Measurements from ENCODE around the gene ZNF223.

ZNF223 gene

GRCh38 chr19:44051650-44052402 is at the start of gene ZNF223:
TSS of gene ZNF223 (plus strand) at chr19:44052036. CDS start at chr19:44055177, 3,141 bp downstream.
- peak; percentile 65 for DNase-seq

GRCh38 chr19:44002212-44002565 is 49.6 kb upstream of the ZNF223 start:
- DNase-seq = no peak

- DNase-seq = peak; percentile 84
Measured at GRCh38 chr19:44002566-44003460, 49.0 kb upstream of the ZNF223 start, which contains the start of gene ZNF230. TSS of gene ZNF230 (plus strand) at chr19:44002957. CDS start at chr19:44007079, 4,122 bp downstream.

GRCh38 chr19:44003461-44004009 is 48.3 kb upstream of the ZNF223 start:
- no peak for DNase-seq

- no peak for DNase-seq
Measured at GRCh38 chr19:44005973-44006372, 45.9 kb upstream of the ZNF223 start.

GRCh38 chr19:44007473-44007872 is 44.4 kb upstream of the ZNF223 start:
- no peak for DNase-seq

- no peak for DNase-seq
Measured at GRCh38 chr19:44010468-44010867, 41.4 kb upstream of the ZNF223 start.

GRCh38 chr19:44019498-44019897 is 32.3 kb upstream of the ZNF223 start:
- DNase-seq = no peak

- DNase-seq = no peak
Measured at GRCh38 chr19:44021221-44021620, 30.6 kb upstream of the ZNF223 start.

GRCh38 chr19:44024900-44025216 is 27.0 kb upstream of the ZNF223 start:
- no peak for DNase-seq

GRCh38 chr19:44025217-44025936 is 26.5 kb upstream of the ZNF223 start, which contains the start of gene ZNF222:
TSS of gene ZNF222 (plus strand) at chr19:44025379. CDS start at chr19:44025437, 58 bp downstream.
- peak; percentile 76 for DNase-seq

GRCh38 chr19:44026622-44027021 is 25.2 kb upstream of the ZNF223 start:
- DNase-seq = no peak

- DNase-seq = no peak
Measured at GRCh38 chr19:44032001-44032610, 19.7 kb upstream of the ZNF223 start.

GRCh38 chr19:44042147-44042546 is 9.7 kb upstream of the ZNF223 start:
- no peak for DNase-seq

GRCh38 chr19:44050740-44051649 is 841 bp upstream of the ZNF223 start:
- DNase-seq = no peak

GRCh38 chr19:44055870-44056269 is 4.0 kb downstream of the ZNF223 start:
- no peak for DNase-seq

- DNase-seq = no peak
Measured at GRCh38 chr19:44059229-44059628, 7.4 kb downstream of the ZNF223 start.

GRCh38 chr19:44061038-44061437 is 9.2 kb downstream of the ZNF223 start:
- DNase-seq = no peak

GRCh38 chr19:44066305-44066704 is 14.5 kb downstream of the ZNF223 start:
- DNase-seq = no peak

- DNase-seq = no peak
Measured at GRCh38 chr19:44069415-44069814, 17.6 kb downstream of the ZNF223 start.

- DNase-seq = peak; percentile 87
Measured at GRCh38 chr19:44071824-44072542, 20.1 kb downstream of the ZNF223 start, which contains the start of gene ZNF284. TSS of gene ZNF284 (plus strand) at chr19:44072159. CDS start at chr19:44076390, 4,231 bp downstream.

All from activated CD8-positive, alpha-beta memory T cell treated with anti-CD3 and anti-CD28 coated beads, Interleukin-2, amount 50 U/mL, for 48 hours (primary cell).